Panc1 (cell line): ENCODE measurements around the gene XKR3.

Experiments
- CTCF ChIP-seq: fragments of 450-650 bp; IDR thresholded peaks from 2 replicates; pipeline ENCODE4 v1.5.1; 2017; ENCODE audit warnings: mild to moderate bottlenecking
- POLR2AphosphoS5 ChIP-seq: IDR thresholded peaks from 2 replicates; pipeline ENCODE4 v1.6.1; 2012; ENCODE audit warnings: mild to moderate bottlenecking, low read depth, low read length, moderate library complexity
- REST ChIP-seq, 2 experiments: IDR thresholded peaks; 2 replicates each; pipeline ENCODE4 v1.6.1; 2011 to 2012; ENCODE audit warnings: low read depth in 2 of 2, control low read depth in 1 of 2, low read length in 1 of 2, mild to moderate bottlenecking in 1 of 2, moderate library complexity in 1 of 2; ENCODE audit not compliant: insufficient read depth in 1 of 2

- no peak for TF ChIP-seq CTCF
- TF ChIP-seq REST (IDR thresholded peaks at IDR 0.05; ENCODE audit: insufficient read depth in 1 of 2, low read depth in 2 of 2, low read length in 1 of 2): no peak
- no peak for TF ChIP-seq POLR2AphosphoS5
Measured at GRCh38 chr22:16819249-16819648, 6.0 kb downstream of the XKR3 start.
